Effector memory CD4-positive, alpha-beta T cell (primary cell): Measurements from ENCODE around the gene TICRR.

Source experiments
- DNase-seq, 3 donors: peaks; one replicate each; pipeline ENCODE4 v3.0.0-alpha.2; 2020
- H3K27ac ChIP-seq: 2 replicates; pipeline ENCODE4 v1.7.0; 2013; ENCODE audit warnings: mild to moderate bottlenecking, low read length, moderate library complexity; ENCODE audit not compliant: insufficient read depth, poor library complexity, severe bottlenecking
- H3K27me3 ChIP-seq: replicated peaks from 2 replicates; pipeline ENCODE4 v1.7.0; 2013; ENCODE audit warnings: mild to moderate bottlenecking, low read length; ENCODE audit not compliant: insufficient read depth, control insufficient read depth, poor library complexity, severe bottlenecking
- H3K36me3 ChIP-seq: 2 replicates; pipeline ENCODE4 v1.7.0; 2013; ENCODE audit warnings: mild to moderate bottlenecking, low read length, moderate library complexity; ENCODE audit not compliant: control insufficient read depth, insufficient read depth
- H3K4me1 ChIP-seq: 2 replicates; pipeline ENCODE4 v1.7.0; 2013; ENCODE audit warnings: low read length, mild to moderate bottlenecking; ENCODE audit not compliant: control insufficient read depth, insufficient read depth, poor library complexity, severe bottlenecking
- H3K4me3 ChIP-seq: 2 replicates; pipeline ENCODE4 v1.7.0; 2013; ENCODE audit warnings: low read length, low read depth, mild to moderate bottlenecking; ENCODE audit not compliant: insufficient read depth, poor library complexity, severe bottlenecking
- H3K9me3 ChIP-seq: 2 replicates; pipeline ENCODE4 v1.7.0; 2013; ENCODE audit warnings: mild to moderate bottlenecking, low read length, moderate library complexity; ENCODE audit not compliant: control insufficient read depth
- total RNA-seq, 3 donors: gene quantifications; one replicate each; lab custom pipeline; 2026; lab: John Stamatoyannopoulos, UW

Gene TICRR, protein sequence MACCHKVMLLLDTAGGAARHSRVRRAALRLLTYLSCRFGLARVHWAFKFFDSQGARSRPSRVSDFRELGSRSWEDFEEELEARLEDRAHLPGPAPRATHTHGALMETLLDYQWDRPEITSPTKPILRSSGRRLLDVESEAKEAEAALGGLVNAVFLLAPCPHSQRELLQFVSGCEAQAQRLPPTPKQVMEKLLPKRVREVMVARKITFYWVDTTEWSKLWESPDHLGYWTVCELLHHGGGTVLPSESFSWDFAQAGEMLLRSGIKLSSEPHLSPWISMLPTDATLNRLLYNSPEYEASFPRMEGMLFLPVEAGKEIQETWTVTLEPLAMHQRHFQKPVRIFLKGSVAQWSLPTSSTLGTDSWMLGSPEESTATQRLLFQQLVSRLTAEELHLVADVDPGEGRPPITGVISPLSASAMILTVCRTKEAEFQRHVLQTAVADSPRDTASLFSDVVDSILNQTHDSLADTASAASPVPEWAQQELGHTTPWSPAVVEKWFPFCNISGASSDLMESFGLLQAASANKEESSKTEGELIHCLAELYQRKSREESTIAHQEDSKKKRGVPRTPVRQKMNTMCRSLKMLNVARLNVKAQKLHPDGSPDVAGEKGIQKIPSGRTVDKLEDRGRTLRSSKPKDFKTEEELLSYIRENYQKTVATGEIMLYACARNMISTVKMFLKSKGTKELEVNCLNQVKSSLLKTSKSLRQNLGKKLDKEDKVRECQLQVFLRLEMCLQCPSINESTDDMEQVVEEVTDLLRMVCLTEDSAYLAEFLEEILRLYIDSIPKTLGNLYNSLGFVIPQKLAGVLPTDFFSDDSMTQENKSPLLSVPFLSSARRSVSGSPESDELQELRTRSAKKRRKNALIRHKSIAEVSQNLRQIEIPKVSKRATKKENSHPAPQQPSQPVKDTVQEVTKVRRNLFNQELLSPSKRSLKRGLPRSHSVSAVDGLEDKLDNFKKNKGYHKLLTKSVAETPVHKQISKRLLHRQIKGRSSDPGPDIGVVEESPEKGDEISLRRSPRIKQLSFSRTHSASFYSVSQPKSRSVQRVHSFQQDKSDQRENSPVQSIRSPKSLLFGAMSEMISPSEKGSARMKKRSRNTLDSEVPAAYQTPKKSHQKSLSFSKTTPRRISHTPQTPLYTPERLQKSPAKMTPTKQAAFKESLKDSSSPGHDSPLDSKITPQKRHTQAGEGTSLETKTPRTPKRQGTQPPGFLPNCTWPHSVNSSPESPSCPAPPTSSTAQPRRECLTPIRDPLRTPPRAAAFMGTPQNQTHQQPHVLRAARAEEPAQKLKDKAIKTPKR (N-terminal part only)
- total RNA-seq, result 0.26 to 1.2 (median 0.35) reads per million in 3 donors

DNA sequence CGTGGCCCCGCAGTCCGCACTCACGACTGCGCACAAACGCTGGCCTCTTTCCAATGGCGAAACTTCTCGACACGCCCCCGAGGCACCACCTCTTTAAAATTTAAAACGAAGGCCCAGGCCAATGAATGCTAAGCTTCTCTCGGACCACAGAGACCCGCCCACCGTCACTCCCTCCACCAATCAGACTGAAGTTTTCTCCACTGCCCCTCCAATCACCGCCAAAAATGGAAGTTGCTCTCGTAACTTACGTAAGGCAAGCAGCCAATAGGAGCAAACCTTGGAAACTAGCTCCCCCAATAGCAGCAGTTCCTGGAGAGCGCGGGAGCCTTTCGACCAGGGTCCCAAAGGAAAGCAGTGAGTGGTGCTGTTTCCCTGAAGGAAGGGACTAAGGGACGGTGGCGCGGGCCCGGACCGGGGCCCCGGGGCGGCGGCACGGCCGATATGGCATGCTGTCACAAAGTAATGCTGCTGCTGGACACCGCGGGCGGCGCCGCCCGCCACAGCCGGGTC, at the start of gene TICRR:
Gene TICRR (plus strand): TSS at position 324 of the 510 bp plus-strand sequence. CDS start 118 bp downstream, at position 442.
- H3K9me3 ChIP-seq, result no peaks in the 10 kb centered on the region
- H3K4me1 ChIP-seq, result peaks cover 5% of the 10 kb centered on the region
- H3K36me3 ChIP-seq, result no peaks in the 10 kb centered on the region
- H3K4me3 ChIP-seq, result peak within 1 kb of the TSS; percentile 94
- H3K27me3 ChIP-seq, result no peaks in the 10 kb centered on the region
- H3K27ac ChIP-seq, result peak within 1 kb of the TSS; percentile 31
- DNase-seq, result peak; percentile 88 to 94 (median 92)

DNA sequence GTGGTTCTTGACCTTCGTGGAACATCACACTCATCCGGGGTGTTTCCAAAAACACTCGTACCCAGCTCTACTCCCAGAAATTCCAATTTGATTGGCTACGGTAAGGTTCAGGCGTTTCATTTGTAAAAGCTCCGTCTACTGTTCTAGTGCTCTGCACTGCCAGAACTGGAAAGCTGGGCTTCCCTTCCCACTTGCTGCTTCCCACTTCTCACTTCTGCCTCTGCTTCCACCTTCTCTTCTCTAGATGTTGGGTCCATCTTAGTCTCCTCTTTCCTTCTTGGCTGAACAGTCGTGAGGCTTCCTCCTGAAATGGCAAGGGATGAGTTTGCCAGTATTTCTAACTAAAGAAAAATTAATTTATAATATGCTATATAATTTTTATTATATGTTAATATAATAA, 49.1 kb upstream of the TICRR start:
- H3K27ac ChIP-seq, result no peak overlapping the region
- H3K36me3 ChIP-seq, result no peaks in the 10 kb centered on the region
- H3K9me3 ChIP-seq, result no peaks in the 10 kb centered on the region
- DNase-seq, result no peak
- no peak overlapping the region for H3K4me3 ChIP-seq
- no peaks in the 10 kb centered on the region for H3K4me1 ChIP-seq
- H3K27me3 ChIP-seq, result no peaks in the 10 kb centered on the region

DNA sequence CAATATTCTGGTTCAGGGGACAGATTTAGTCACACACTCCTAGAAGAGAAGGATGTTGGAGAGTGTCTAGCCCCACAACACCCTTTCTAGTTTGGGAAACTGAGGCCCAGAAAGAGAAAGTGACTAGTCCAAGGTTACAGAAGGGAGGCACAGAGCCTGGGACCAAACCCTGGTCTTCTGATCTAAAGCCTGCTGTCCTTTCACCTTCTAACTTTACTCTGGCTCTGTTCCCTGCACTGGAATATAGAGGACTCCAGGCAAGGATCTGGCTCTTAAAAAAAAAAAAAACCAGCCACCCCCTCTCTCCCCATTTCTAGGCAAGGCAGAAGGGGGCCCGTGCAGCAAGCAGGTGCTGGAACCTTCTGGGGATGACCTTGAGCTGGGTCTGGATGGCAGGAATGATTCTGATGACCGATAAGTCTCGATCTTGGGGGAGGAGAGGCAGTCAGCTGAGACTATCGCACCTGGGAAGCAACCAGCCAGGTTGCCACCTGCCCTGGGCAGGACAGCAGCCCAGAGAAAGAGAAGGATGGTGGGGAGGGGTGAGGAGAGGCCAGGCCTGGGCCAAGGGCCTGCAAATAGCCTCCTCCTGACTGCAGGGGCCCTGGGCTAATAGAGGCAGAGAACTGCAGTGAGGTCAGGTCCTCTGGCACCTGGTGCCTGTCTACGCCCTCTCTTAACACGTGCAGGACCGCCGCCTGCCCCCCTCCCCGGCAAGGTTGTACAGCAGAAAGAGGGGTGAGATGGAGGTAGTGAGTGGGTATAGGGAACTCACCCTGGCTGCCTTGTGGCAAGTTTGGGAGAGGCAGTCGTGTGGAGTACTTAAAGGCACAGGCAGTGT, 48.4 kb upstream of the TICRR start:
- Histone ChIP-seq H3K27ac (no peak overlapping the region), H3K4me3 (no peak overlapping the region), H3K4me1 (no peaks in the 10 kb centered on the region), H3K27me3 (no peaks in the 10 kb centered on the region), H3K36me3 (no peaks in the 10 kb centered on the region), H3K9me3 (no peaks in the 10 kb centered on the region)
- no peak for DNase-seq

DNA sequence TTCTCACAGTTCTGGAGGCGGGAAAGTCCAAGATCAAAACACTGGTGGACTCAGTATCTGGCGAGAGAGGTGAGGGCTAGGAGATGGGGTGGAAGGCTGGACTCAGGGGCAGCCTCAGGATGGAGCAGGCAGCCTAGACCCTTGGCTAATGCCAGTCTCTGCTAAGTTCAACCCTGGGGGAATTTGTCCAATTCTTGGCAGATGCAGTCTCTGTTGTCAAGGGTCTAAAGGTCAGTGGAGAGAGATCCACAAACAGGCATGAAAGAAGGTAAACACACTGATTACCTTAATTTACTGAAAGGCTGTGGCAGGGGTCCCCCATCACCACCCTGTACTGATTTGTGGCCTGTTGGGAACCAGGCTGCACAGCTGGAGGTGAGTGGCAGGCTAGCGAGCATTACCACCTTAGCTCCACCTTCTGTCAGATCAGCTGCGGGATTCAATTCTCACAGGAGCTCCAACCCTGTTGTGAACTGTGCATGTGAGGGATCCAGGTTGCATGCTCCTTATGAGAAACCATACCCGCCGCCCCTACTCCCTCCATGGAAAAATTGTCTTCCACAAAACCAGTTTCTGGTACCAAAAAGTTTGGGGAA, 46.4 kb upstream of the TICRR start:
- no peak for DNase-seq
- Histone ChIP-seq H3K27me3 (no peaks in the 10 kb centered on the region), H3K4me3 (no peak overlapping the region), H3K9me3 (no peaks in the 10 kb centered on the region), H3K4me1 (no peaks in the 10 kb centered on the region), H3K36me3 (no peaks in the 10 kb centered on the region), H3K27ac (no peak overlapping the region)

DNA sequence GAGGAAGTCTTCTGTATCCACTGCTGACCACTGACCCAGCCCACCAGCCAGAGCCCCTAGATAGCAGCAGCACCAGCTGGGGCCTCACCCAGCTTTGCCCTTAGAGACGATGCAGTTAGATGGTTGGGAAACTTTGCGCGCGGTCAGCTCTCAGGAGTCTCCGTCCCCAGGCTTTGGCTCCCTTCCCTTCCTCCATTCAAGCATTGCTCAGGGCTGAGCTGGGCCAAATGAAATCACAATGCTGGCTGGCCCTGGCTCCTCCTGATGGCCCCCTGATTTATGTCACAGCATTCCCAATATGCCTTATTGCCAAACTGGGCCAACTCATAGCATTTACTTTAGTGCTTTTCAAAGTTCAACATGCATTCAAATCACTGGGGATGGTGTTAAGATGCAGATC, 44.3 kb upstream of the TICRR start:
- Histone ChIP-seq H3K36me3 (no peaks in the 10 kb centered on the region), H3K27me3 (no peaks in the 10 kb centered on the region), H3K9me3 (no peaks in the 10 kb centered on the region), H3K4me3 (no peak overlapping the region), H3K4me1 (no peaks in the 10 kb centered on the region), H3K27ac (no peak overlapping the region)
- DNase-seq, result no peak

DNA sequence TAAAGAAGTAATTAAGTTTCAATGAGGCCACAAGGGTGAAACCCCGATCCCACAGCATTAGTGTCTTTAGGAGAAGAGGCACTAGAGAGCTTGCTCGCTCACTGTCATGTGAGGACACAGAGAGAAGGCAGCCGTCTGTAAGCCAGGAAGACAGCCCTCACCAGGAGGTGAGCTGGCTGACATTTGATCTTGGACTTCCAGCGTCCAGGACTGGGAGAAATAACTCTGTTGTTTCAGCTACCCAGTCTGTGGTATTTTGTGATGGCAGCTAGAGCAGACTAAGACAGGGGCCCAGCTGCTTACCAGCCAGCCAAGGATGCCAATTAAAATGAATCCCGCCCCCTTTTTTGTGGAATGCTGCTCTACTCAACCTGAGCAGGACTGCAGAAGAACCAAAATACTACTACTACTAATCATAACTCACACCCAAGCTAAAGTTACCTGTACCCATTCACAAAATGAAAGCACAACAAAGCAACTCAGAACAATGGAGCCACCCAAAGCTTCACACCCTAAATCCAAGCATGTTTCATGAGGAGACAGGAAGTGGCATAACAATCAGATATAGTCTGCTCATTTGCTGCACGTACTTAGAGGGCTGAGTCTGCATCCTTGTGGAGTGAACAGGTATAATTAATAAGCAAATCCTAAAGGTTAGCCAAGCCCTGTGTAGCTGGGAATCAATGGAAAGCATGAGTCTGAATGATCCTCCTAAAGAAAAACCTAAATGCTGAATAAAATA, 43.3 kb upstream of the TICRR start:
- Histone ChIP-seq H3K4me3 (no peak overlapping the region), H3K27me3 (no peaks in the 10 kb centered on the region), H3K9me3 (no peaks in the 10 kb centered on the region), H3K4me1 (no peaks in the 10 kb centered on the region), H3K36me3 (no peaks in the 10 kb centered on the region), H3K27ac (no peak overlapping the region)
- no peak for DNase-seq

DNA sequence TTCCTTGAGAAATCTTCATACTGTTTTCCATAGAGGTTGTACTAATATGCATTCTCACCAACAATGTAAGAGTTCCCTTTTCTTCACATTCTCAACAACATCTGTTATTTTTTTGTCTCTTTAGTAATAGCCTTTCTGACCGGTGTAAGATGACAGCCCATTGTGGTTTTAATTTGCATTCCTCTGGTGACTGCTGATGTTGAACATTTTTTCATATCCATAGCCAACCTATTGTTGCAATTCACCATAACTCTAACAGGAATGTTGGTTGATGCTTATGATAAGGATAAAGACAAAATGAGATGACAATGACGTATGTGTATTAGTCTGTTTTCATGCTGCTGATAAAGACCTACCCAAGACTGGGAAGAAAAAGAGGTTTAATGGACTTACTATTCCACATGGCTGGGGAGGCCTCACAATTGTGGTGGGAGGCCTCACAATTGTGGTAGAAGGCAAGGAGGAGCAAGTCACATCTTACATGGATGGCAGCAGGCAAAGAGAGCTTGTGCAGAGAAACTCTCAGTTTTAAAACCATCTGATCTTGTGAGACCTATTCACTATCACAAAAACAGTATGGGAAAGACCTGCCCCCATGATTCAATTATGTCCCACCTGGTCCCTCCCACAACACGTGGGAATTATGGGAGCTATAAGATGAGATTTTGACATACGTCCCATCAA, 41.3 kb upstream of the TICRR start:
- Histone ChIP-seq H3K36me3 (no peaks in the 10 kb centered on the region), H3K4me1 (no peaks in the 10 kb centered on the region), H3K27ac (no peak overlapping the region), H3K9me3 (no peaks in the 10 kb centered on the region), H3K27me3 (no peaks in the 10 kb centered on the region), H3K4me3 (no peak overlapping the region)
- DNase-seq, result no peak

DNA sequence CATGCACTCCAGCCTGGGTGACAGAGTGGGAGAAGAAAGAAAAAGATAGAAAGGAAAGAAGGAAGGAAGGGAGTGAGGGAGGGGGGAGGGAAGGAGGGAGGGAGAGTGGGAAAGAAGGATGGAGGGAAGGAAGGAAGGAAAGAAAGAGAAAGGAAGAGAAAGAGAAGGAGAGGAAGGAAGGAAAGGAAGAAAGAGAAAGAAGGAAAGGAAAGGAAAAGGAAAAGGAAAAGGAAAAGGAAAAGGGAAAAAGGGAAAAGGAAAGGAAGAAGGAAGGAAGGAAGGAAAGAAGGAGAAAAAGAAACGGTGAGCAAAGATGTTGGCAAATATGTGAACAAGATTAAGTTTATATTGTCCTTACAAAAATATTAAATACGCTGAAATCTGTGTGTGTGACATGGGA, 36.2 kb upstream of the TICRR start:
- Histone ChIP-seq H3K4me1 (no peaks in the 10 kb centered on the region), H3K27ac (no peak overlapping the region), H3K36me3 (no peaks in the 10 kb centered on the region), H3K9me3 (no peaks in the 10 kb centered on the region), H3K27me3 (no peaks in the 10 kb centered on the region), H3K4me3 (no peak overlapping the region)
- DNase-seq, result no peak
